ENCODE data around the gene SPOCK3.
"Not testable (repeated sequence)": the region's sequence is repeated elsewhere in the genome, so short reads cannot be mapped to it uniquely, and the experiment has no call there.

Gene SPOCK3

GRCh38 chr4:167031534-167032156 lies 202.6 kb downstream of the SPOCK3 start:
- no peak for DNase-seq

GRCh38 chr4:167028976-167029375 lies 205.3 kb downstream of the SPOCK3 start:
- DNase-seq = peak; percentile 13

- DNase-seq = no peak
Measured at GRCh38 chr4:167025670-167026069, 208.6 kb downstream of the SPOCK3 start.

- DNase-seq = no peak
Measured at GRCh38 chr4:167023364-167023925, 210.8 kb downstream of the SPOCK3 start.

- DNase-seq = no peak
Measured at GRCh38 chr4:167021545-167022155, 212.6 kb downstream of the SPOCK3 start.

- no peak for DNase-seq
Measured at GRCh38 chr4:167020410-167020809, 213.9 kb downstream of the SPOCK3 start.

- no peak for DNase-seq
Measured at GRCh38 chr4:167014944-167015343, 219.3 kb downstream of the SPOCK3 start.

GRCh38 chr4:167003326-167003725 lies 231.0 kb downstream of the SPOCK3 start:
- no peak for DNase-seq

- no peak for DNase-seq
Measured at GRCh38 chr4:167000141-167000852, 234.0 kb downstream of the SPOCK3 start.

GRCh38 chr4:166996216-166996615 lies 238.1 kb downstream of the SPOCK3 start:
- DNase-seq = no peak

GRCh38 chr4:166994686-166995085 lies 239.6 kb downstream of the SPOCK3 start:
- DNase-seq = no peak

GRCh38 chr4:166991006-166991561 lies 243.2 kb downstream of the SPOCK3 start:
- DNase-seq = no peak

- DNase-seq = no peak
Measured at GRCh38 chr4:166989886-166990285, 244.4 kb downstream of the SPOCK3 start.

GRCh38 chr4:166987026-166987425 lies 247.3 kb downstream of the SPOCK3 start:
- no peak for DNase-seq

- no peak for DNase-seq
Measured at GRCh38 chr4:166981847-166982246, 252.4 kb downstream of the SPOCK3 start.

GRCh38 chr4:166980419-166980818 lies 253.9 kb downstream of the SPOCK3 start:
- no peak for DNase-seq

- no peak for DNase-seq
Measured at GRCh38 chr4:166977596-166977995, 256.7 kb downstream of the SPOCK3 start.

GRCh38 chr4:166972071-166972470 lies 262.2 kb downstream of the SPOCK3 start:
- DNase-seq = no peak

- DNase-seq = not testable (repeated sequence)
Measured at GRCh38 chr4:166968219-166968618, 266.1 kb downstream of the SPOCK3 start.

GRCh38 chr4:166965562-166965961 lies 268.7 kb downstream of the SPOCK3 start:
- DNase-seq = no peak

- DNase-seq = no peak
Measured at GRCh38 chr4:166957451-166957850, 276.8 kb downstream of the SPOCK3 start.

GRCh38 chr4:166956484-166956883 lies 277.8 kb downstream of the SPOCK3 start:
- no peak for DNase-seq

- no peak for DNase-seq
Measured at GRCh38 chr4:166941629-166942028, 292.7 kb downstream of the SPOCK3 start.

- DNase-seq = no peak
Measured at GRCh38 chr4:166930464-166930863, 303.8 kb downstream of the SPOCK3 start.
